Measurements from ENCODE around the gene PLPPR5. TPM values are rescaled to one million over a fixed set of nuclear protein-coding genes. Genes with fewer than 3 reads are reported as not detected.
A peak's percentile ranks its signal among the peaks of the same experiment; 100 is the strongest.

Gene PLPPR5
- total and polyA plus RNA-seq, 5 donors from 2014 or later: not detected

- H3K36me3 Mint-ChIP-seq: no peaks in the 10 kb centered on the region
- Histone ChIP-seq H3K4me3 (ENCODE audit: low read depth, low read length) (no peak overlapping the region), H3K27me3 (ENCODE audit: control insufficient read depth, insufficient read depth, low read length) (no peaks in the 10 kb centered on the region), H3K9me3 (ENCODE audit: control insufficient read depth in 2 of 2, low read length in 2 of 2) (no peaks in the 10 kb centered on the region), H3K4me1 (ENCODE audit: control insufficient read depth, insufficient read depth, low read length, poor library complexity, severe bottlenecking) (no peaks in the 10 kb centered on the region), H3K36me3 (ENCODE audit: control insufficient read depth, insufficient read depth, low read length) (no peaks in the 10 kb centered on the region), H3K27ac (ENCODE audit: insufficient read depth, low read length, poor library complexity, severe bottlenecking) (no peak overlapping the region)
- peaks cover 4% of the 10 kb centered on the region for H3K27me3 Mint-ChIP-seq
- H3K9me3 Mint-ChIP-seq: no peaks in the 10 kb centered on the region
- ATAC-seq (ENCODE audit: low read depth in 2 of 2): no peak
- peaks cover 0 to 1% (median 0%) of the 10 kb centered on the region in 4 donors for H3K4me1 Mint-ChIP-seq
- H3K4me3 Mint-ChIP-seq: no peak overlapping the region
- no peak for DNase-seq
- H3K27ac Mint-ChIP-seq: no peak overlapping the region
Measured at GRCh38 chr1:98910827-98911226, 93.8 kb downstream of the PLPPR5 start.

GRCh38 chr1:98908980-98909379 is 95.7 kb downstream of the PLPPR5 start:
- ATAC-seq (ENCODE audit: low read depth in 2 of 2): no peak
- Histone ChIP-seq H3K27me3 (ENCODE audit: control insufficient read depth, insufficient read depth, low read length) (no peaks in the 10 kb centered on the region), H3K36me3 (ENCODE audit: control insufficient read depth, insufficient read depth, low read length) (no peaks in the 10 kb centered on the region), H3K9me3 (ENCODE audit: control insufficient read depth in 2 of 2, low read length in 2 of 2) (no peaks in the 10 kb centered on the region), H3K4me1 (ENCODE audit: control insufficient read depth, insufficient read depth, low read length, poor library complexity, severe bottlenecking) (no peaks in the 10 kb centered on the region), H3K27ac (ENCODE audit: insufficient read depth, low read length, poor library complexity, severe bottlenecking) (no peak overlapping the region), H3K4me3 (ENCODE audit: low read depth, low read length) (no peak overlapping the region)
- no peaks in the 10 kb centered on the region for H3K36me3 Mint-ChIP-seq
- no peak for DNase-seq
- H3K9me3 Mint-ChIP-seq: no peaks in the 10 kb centered on the region
- peaks cover 4% of the 10 kb centered on the region for H3K27me3 Mint-ChIP-seq
- H3K27ac Mint-ChIP-seq: no peak overlapping the region
- no peak overlapping the region for H3K4me3 Mint-ChIP-seq
- peaks cover 0 to 1% (median 0%) of the 10 kb centered on the region in 4 donors for H3K4me1 Mint-ChIP-seq

GRCh38 chr1:98906809-98907208 is 97.9 kb downstream of the PLPPR5 start:
- no peak overlapping the region for H3K4me3 ChIP-seq (ENCODE audit: low read depth, low read length)
- no peaks in the 10 kb centered on the region for H3K9me3 Mint-ChIP-seq
- no peak overlapping the region for H3K27ac Mint-ChIP-seq
- H3K27me3 Mint-ChIP-seq: peaks cover 4% of the 10 kb centered on the region
- no peaks in the 10 kb centered on the region for H3K27me3 ChIP-seq (ENCODE audit: control insufficient read depth, insufficient read depth, low read length)
- DNase-seq (no peak), ATAC-seq (ENCODE audit: low read depth in 2 of 2) (no peak)
- peaks cover 0 to 1% (median 0%) of the 10 kb centered on the region in 4 donors for H3K4me1 Mint-ChIP-seq
- no peak overlapping the region for H3K27ac ChIP-seq (ENCODE audit: insufficient read depth, low read length, poor library complexity, severe bottlenecking)
- no peaks in the 10 kb centered on the region for H3K4me1 ChIP-seq (ENCODE audit: control insufficient read depth, insufficient read depth, low read length, poor library complexity, severe bottlenecking)
- no peaks in the 10 kb centered on the region for H3K36me3 Mint-ChIP-seq
- no peaks in the 10 kb centered on the region for H3K9me3 ChIP-seq (ENCODE audit: control insufficient read depth in 2 of 2, low read length in 2 of 2)
- H3K4me3 Mint-ChIP-seq: no peak overlapping the region
- no peaks in the 10 kb centered on the region for H3K36me3 ChIP-seq (ENCODE audit: control insufficient read depth, insufficient read depth, low read length)

- no peaks in the 10 kb centered on the region for H3K36me3 ChIP-seq (ENCODE audit: control insufficient read depth, insufficient read depth, low read length)
- H3K4me1 ChIP-seq (ENCODE audit: control insufficient read depth, insufficient read depth, low read length, poor library complexity, severe bottlenecking): no peaks in the 10 kb centered on the region
- H3K4me3 ChIP-seq (ENCODE audit: low read depth, low read length): no peak overlapping the region
- no peak for DNase-seq
- no peaks in the 10 kb centered on the region for H3K9me3 ChIP-seq (ENCODE audit: control insufficient read depth in 2 of 2, low read length in 2 of 2)
- no peak overlapping the region for H3K4me3 Mint-ChIP-seq
- no peak overlapping the region for H3K27ac ChIP-seq (ENCODE audit: insufficient read depth, low read length, poor library complexity, severe bottlenecking)
- H3K27me3 Mint-ChIP-seq: peaks cover 4% of the 10 kb centered on the region
- no peak overlapping the region for H3K27ac Mint-ChIP-seq
- peaks cover 0 to 1% (median 0%) of the 10 kb centered on the region in 4 donors for H3K4me1 Mint-ChIP-seq
- ATAC-seq (ENCODE audit: low read depth in 2 of 2): no peak
- no peaks in the 10 kb centered on the region for H3K9me3 Mint-ChIP-seq
- no peaks in the 10 kb centered on the region for H3K36me3 Mint-ChIP-seq
- H3K27me3 ChIP-seq (ENCODE audit: control insufficient read depth, insufficient read depth, low read length): no peaks in the 10 kb centered on the region
Measured at GRCh38 chr1:98906361-98906760, 98.3 kb downstream of the PLPPR5 start.

GRCh38 chr1:98904684-98905083 is 100.0 kb downstream of the PLPPR5 start:
- H3K4me3 ChIP-seq (ENCODE audit: low read depth, low read length): no peak overlapping the region
- Mint-ChIP-seq H3K27me3 (peaks cover 4% of the 10 kb centered on the region), H3K9me3 (no peaks in the 10 kb centered on the region), H3K4me3 (no peak overlapping the region), H3K27ac (no peak overlapping the region), H3K36me3 (no peaks in the 10 kb centered on the region), H3K4me1 (no peaks in the 10 kb centered on the region)
- no peaks in the 10 kb centered on the region for H3K4me1 ChIP-seq (ENCODE audit: control insufficient read depth, insufficient read depth, low read length, poor library complexity, severe bottlenecking)
- no peak for DNase-seq
- no peaks in the 10 kb centered on the region for H3K9me3 ChIP-seq (ENCODE audit: control insufficient read depth in 2 of 2, low read length in 2 of 2)
- H3K36me3 ChIP-seq (ENCODE audit: control insufficient read depth, insufficient read depth, low read length): no peaks in the 10 kb centered on the region
- no peak for ATAC-seq (ENCODE audit: low read depth in 2 of 2)
- no peak overlapping the region for H3K27ac ChIP-seq (ENCODE audit: insufficient read depth, low read length, poor library complexity, severe bottlenecking)
- no peaks in the 10 kb centered on the region for H3K27me3 ChIP-seq (ENCODE audit: control insufficient read depth, insufficient read depth, low read length)

GRCh38 chr1:98903726-98904125 is 100.9 kb downstream of the PLPPR5 start:
- H3K4me1 ChIP-seq (ENCODE audit: control insufficient read depth, insufficient read depth, low read length, poor library complexity, severe bottlenecking): no peaks in the 10 kb centered on the region
- no peak for ATAC-seq (ENCODE audit: low read depth in 2 of 2)

GRCh38 chr1:98903261-98903660 is 101.4 kb downstream of the PLPPR5 start:
- peaks cover 4% of the 10 kb centered on the region for H3K27me3 Mint-ChIP-seq
- Histone ChIP-seq H3K27me3 (ENCODE audit: control insufficient read depth, insufficient read depth, low read length) (no peaks in the 10 kb centered on the region), H3K27ac (ENCODE audit: insufficient read depth, low read length, poor library complexity, severe bottlenecking) (no peak overlapping the region), H3K36me3 (ENCODE audit: control insufficient read depth, insufficient read depth, low read length) (no peaks in the 10 kb centered on the region), H3K9me3 (ENCODE audit: control insufficient read depth in 2 of 2, low read length in 2 of 2) (no peaks in the 10 kb centered on the region), H3K4me3 (ENCODE audit: low read depth, low read length) (no peak overlapping the region), H3K4me1 (ENCODE audit: control insufficient read depth, insufficient read depth, low read length, poor library complexity, severe bottlenecking) (no peaks in the 10 kb centered on the region)
- no peaks in the 10 kb centered on the region for H3K9me3 Mint-ChIP-seq
- H3K36me3 Mint-ChIP-seq: no peaks in the 10 kb centered on the region
- DNase-seq (no peak), ATAC-seq (ENCODE audit: low read depth in 2 of 2) (no peak)
- H3K27ac Mint-ChIP-seq: no peak overlapping the region
- H3K4me3 Mint-ChIP-seq: no peak overlapping the region
- no peaks in the 10 kb centered on the region for H3K4me1 Mint-ChIP-seq

More at GRCh38 chr1:98903726-98904125, 100.9 kb downstream of the PLPPR5 start:
- H3K27ac ChIP-seq (ENCODE audit: insufficient read depth, low read length, poor library complexity, severe bottlenecking): no peak overlapping the region
- H3K9me3 ChIP-seq (ENCODE audit: control insufficient read depth in 2 of 2, low read length in 2 of 2): no peaks in the 10 kb centered on the region
- Mint-ChIP-seq H3K27me3 (peaks cover 4% of the 10 kb centered on the region), H3K36me3 (no peaks in the 10 kb centered on the region), H3K27ac (no peak overlapping the region), H3K9me3 (no peaks in the 10 kb centered on the region), H3K4me3 (no peak overlapping the region), H3K4me1 (no peaks in the 10 kb centered on the region)
- H3K36me3 ChIP-seq (ENCODE audit: control insufficient read depth, insufficient read depth, low read length): no peaks in the 10 kb centered on the region
- DNase-seq: no peak
- H3K4me3 ChIP-seq (ENCODE audit: low read depth, low read length): no peak overlapping the region
- H3K27me3 ChIP-seq (ENCODE audit: control insufficient read depth, insufficient read depth, low read length): no peaks in the 10 kb centered on the region

- H3K36me3 ChIP-seq (ENCODE audit: control insufficient read depth, insufficient read depth, low read length): no peaks in the 10 kb centered on the region
- Mint-ChIP-seq H3K4me3 (no peak overlapping the region), H3K4me1 (no peaks in the 10 kb centered on the region), H3K36me3 (peaks cover 10% of the 10 kb centered on the region), H3K27ac (peak overlapping the region in 1 of 3 donors; percentile 56), H3K9me3 (peaks cover 0 to 15% (median 5%) of the 10 kb centered on the region in 7 donors), H3K27me3 (no peaks in the 10 kb centered on the region)
- no peak overlapping the region for H3K27ac ChIP-seq (ENCODE audit: insufficient read depth, low read length, poor library complexity, severe bottlenecking)
- no peak overlapping the region for H3K4me3 ChIP-seq (ENCODE audit: low read depth, low read length)
- no peaks in the 10 kb centered on the region for H3K4me1 ChIP-seq (ENCODE audit: control insufficient read depth, insufficient read depth, low read length, poor library complexity, severe bottlenecking)
- peaks cover 0 to 6% of the 10 kb centered on the region in 2 experiments for H3K9me3 ChIP-seq (ENCODE audit: control insufficient read depth in 2 of 2, low read length in 2 of 2)
- DNase-seq: no peak
- ATAC-seq (ENCODE audit: low read depth in 2 of 2): no peak
- H3K27me3 ChIP-seq (ENCODE audit: control insufficient read depth, insufficient read depth, low read length): no peaks in the 10 kb centered on the region
Measured at GRCh38 chr1:98898940-98899339, 105.7 kb downstream of the PLPPR5 start.
